H1 (cell line): ENCODE data around the gene CFAP210. TPM values are rescaled to one million over a fixed set of nuclear protein-coding genes. Genes with fewer than 3 reads are reported as not detected.

Experiments
- EZH2 ChIP-seq: fragments of 200-600 bp; sonication (generic); IDR thresholded peaks from 2 replicates; pipeline ENCODE4 v1.7.1; 2012; ENCODE audit warnings: low read depth, mild to moderate bottlenecking, moderate library complexity, low read length, inconsistent platforms; ENCODE audit not compliant: severe bottlenecking
- HDAC2 ChIP-seq, 2 experiments: fragments of 300-600 bp in 1 of 2; sonication (generic) in 1 of 2; IDR thresholded peaks; 2 replicates each; pipeline ENCODE4 v1.6.1; 2011 to 2012; ENCODE audit warnings: low read depth in 2 of 2, low read length in 2 of 2, mild to moderate bottlenecking in 2 of 2, moderate library complexity in 2 of 2, borderline replicate concordance in 1 of 2, inconsistent platforms in 1 of 2
- JUN ChIP-seq: IDR thresholded peaks from 2 replicates; pipeline ENCODE4 v1.6.1; 2011; ENCODE audit warnings: low read depth, mild to moderate bottlenecking, improper control_type of control experiment, low read length
- KDM1A ChIP-seq: fragments of 200-600, 300-600 bp; sonication (generic); IDR thresholded peaks from 2 replicates; pipeline ENCODE4 v1.7.1; 2016; ENCODE audit warnings: mild to moderate bottlenecking, low read length, borderline replicate concordance
- NANOG ChIP-seq: IDR thresholded peaks from 2 replicates; pipeline ENCODE4 v1.6.1; 2011; ENCODE audit warnings: low read length, low read depth, mild to moderate bottlenecking, inconsistent platforms; ENCODE audit not compliant: insufficient read depth, poor library complexity, severe bottlenecking
- POLR2A ChIP-seq, 2 experiments: IDR thresholded peaks; 1 replicate in 1 of 2; 2 replicates in 1 of 2; pipeline ENCODE4 v1.6.1; 2011; ENCODE audit warnings: low read depth in 2 of 2, low read length in 2 of 2, mild to moderate bottlenecking in 2 of 2; ENCODE audit errors: control extremely low read depth in 1 of 2
- polyA plus RNA-seq, 7 experiments: library from polyadenylated mRNA; depleted of rRNA in 3 of 7; stranded (reverse) in 5 of 7; unstranded in 2 of 7; fragments of >200 nt in 5 of 7; fragments of 200-250 nt in 2 of 7; gene quantifications; 1 replicate in 5 of 7; 2 replicates in 1 of 7; 4 replicates in 1 of 7; pipeline versions ENCODE4 v1.2.1 to v1.2.3, GENCODE V29; 2011 to 2013; ENCODE audit warnings: missing spikeins in 2 of 7, mixed read lengths in 2 of 7
- total RNA-seq: library from RNA; stranded (reverse); fragmentation: NEBNext Ultra II Directional; extraction: Animal tissue kit (Norgen Biotek cat#: 25700); gene quantifications from 2 replicates; pipeline ENCODE4 v1.2.1, GENCODE V29; 2021
- TF ChIP-seq, protein P1 (sequence below): IDR thresholded peaks from 2 replicates; pipeline ENCODE4 v1.6.1; 2012; ENCODE audit warnings: inconsistent platforms

The CFAP210 gene
- total and polyA plus RNA-seq, 2 of the 8 experiments (the other 6 are each of a cell fraction or from before 2014, with no cell fraction given), result 0.06 to 0.37 TPM

DNA sequence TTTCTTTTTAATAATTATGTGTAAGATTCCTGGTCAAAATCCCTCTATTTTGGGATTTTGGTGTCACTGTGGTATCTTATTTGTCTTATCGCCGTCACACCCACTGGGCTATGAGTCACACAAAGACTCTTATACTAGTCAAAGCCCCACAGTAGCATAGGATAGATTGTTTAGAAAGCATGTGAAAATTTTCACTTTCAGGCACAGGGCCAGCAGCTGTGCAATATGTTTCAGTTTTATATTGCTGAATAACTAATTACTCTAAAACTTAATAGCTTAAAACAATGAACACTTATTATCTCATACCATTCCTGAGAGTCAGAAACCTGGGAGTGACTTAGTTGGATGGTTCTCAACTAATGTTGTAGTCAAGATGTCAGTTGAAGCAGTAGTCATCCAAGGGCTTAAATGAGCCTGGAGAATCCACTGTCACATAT lies 24.0 kb downstream of the CFAP210 start (continued):
- TF ChIP-seq KDM1A (no peak), NANOG (no peak), POLR2A (IDR thresholded peaks at IDR 0.05; ENCODE audit: control extremely low read depth in 1 of 2, low read depth in 2 of 2, low read length in 2 of 2) (no peak), HDAC2 (IDR thresholded peaks at IDR 0.05; ENCODE audit: borderline replicate concordance in 1 of 2, low read depth in 2 of 2, low read length in 2 of 2) (no peak), EZH2 (no peak), JUN (no peak)
- TF ChIP-seq, protein P1, sequence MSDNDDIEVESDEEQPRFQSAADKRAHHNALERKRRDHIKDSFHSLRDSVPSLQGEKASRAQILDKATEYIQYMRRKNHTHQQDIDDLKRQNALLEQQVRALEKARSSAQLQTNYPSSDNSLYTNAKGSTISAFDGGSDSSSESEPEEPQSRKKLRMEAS, result no peak
- TF ChIP-seq, all 59 proteins: peak for 0
